K562 (cell line): ENCODE data around the gene PRTN3. TPM values are rescaled to one million over a fixed set of nuclear protein-coding genes. Genes with fewer than 3 reads are reported as not detected.

Experiments
- ARHGAP35 ChIP-seq: fragments of 450-650 bp; IDR thresholded peaks from 2 replicates; pipeline ENCODE4 v1.6.1; 2018; ENCODE audit not compliant: partially characterized antibody
- BRCA1 ChIP-seq, 2 experiments: fragments of 450-650 bp in 1 of 2; sonication (generic) in 1 of 2; formaldehyde crosslinking in 1 of 2; IDR thresholded peaks; 2 replicates each; pipeline versions ENCODE4 v1.5.0 to v1.6.1; 2017 to 2020; ENCODE audit warnings: mild to moderate bottlenecking in 1 of 2, missing genetic modification reagents in 1 of 2
- FOXJ3 ChIP-seq: sonication (generic); formaldehyde crosslinking; IDR thresholded peaks from 2 replicates; pipeline ENCODE4 v1.4.0; 2020; ENCODE audit warnings: mild to moderate bottlenecking, missing genetic modification reagents
- FOXK2 ChIP-seq, 2 experiments: fragments of 450-650 bp; IDR thresholded peaks in 1 of 2; conservative IDR thresholded peaks in 1 of 2; 2 replicates each; pipeline ENCODE4 v1.6.1; 2016; ENCODE audit warnings: low read depth in 2 of 2, mild to moderate bottlenecking in 1 of 2
- HBP1 ChIP-seq: fragments of 450-650 bp; formaldehyde crosslinking; IDR thresholded peaks from 2 replicates; pipeline ENCODE4 v1.4.0; 2022; ENCODE audit warnings: missing genetic modification characterization
- HNRNPH1 ChIP-seq: fragments of 200-400 bp; formaldehyde crosslinking; optimal IDR thresholded peaks from 2 replicates; pipeline ENCODE3; 2017; ENCODE audit warnings: low read depth, mild to moderate bottlenecking, low read length, moderate library complexity
- HNRNPL ChIP-seq: fragments of 200-400 bp; formaldehyde crosslinking; IDR thresholded peaks from 2 replicates; pipeline ENCODE4 v1.6.1; 2017; ENCODE audit warnings: low read depth, mild to moderate bottlenecking, low read length
- HNRNPLL ChIP-seq: fragments of 200-400 bp; formaldehyde crosslinking; IDR thresholded peaks from 2 replicates; pipeline ENCODE4 v1.6.1; 2017; ENCODE audit warnings: low read length, low read depth, mild to moderate bottlenecking; ENCODE audit not compliant: poor library complexity, severe bottlenecking
- NFE2 ChIP-seq: IDR thresholded peaks from 2 replicates; pipeline ENCODE4 v1.6.1; 2014; ENCODE audit warnings: antibody characterized with exemption, low read depth
- NR2C2 ChIP-seq, 2 experiments: fragments of 200-800 bp in 1 of 2; sonication (Bioruptor generic) in 1 of 2; sonication (generic) in 1 of 2; formaldehyde crosslinking in 1 of 2; IDR thresholded peaks; 2 replicates each; pipeline versions ENCODE4 v1.6.1 to v1.8.0; 2016 to 2022; ENCODE audit warnings: mild to moderate bottlenecking in 1 of 2, missing compliant biosample characterization in 1 of 2, missing genetic modification characterization in 1 of 2, missing genetic modification reagents in 1 of 2
- NR2F6 ChIP-seq: fragments of 450-650 bp; formaldehyde crosslinking; IDR thresholded peaks from 2 replicates; pipeline ENCODE4 v1.4.0; 2020; ENCODE audit warnings: mild to moderate bottlenecking
- POLR2G ChIP-seq: fragments of 200-400 bp; formaldehyde crosslinking; IDR thresholded peaks from 2 replicates; pipeline ENCODE4 v1.6.1; 2017; ENCODE audit warnings: low read depth, mild to moderate bottlenecking, antibody characterized with exemption, low read length, moderate library complexity
- PTBP1 ChIP-seq: fragments of 200-400 bp; formaldehyde crosslinking; IDR thresholded peaks from 2 replicates; pipeline ENCODE4 v1.6.1; 2017; ENCODE audit warnings: low read depth, low read length
- RBM25 ChIP-seq: fragments of 200-400 bp; formaldehyde crosslinking; IDR thresholded peaks from 2 replicates; pipeline ENCODE4 v1.6.1; 2018; ENCODE audit warnings: low read length, low read depth, moderate library complexity; ENCODE audit not compliant: severe bottlenecking
- RBM39 ChIP-seq: fragments of 200-400 bp; formaldehyde crosslinking; optimal IDR thresholded peaks from 2 replicates; pipeline ENCODE3; 2018; ENCODE audit warnings: low read depth, low read length
- SRSF1 ChIP-seq: fragments of 200-400 bp; formaldehyde crosslinking; IDR thresholded peaks from 2 replicates; pipeline ENCODE4 v1.6.1; 2017; ENCODE audit warnings: mild to moderate bottlenecking, low read depth, low read length, moderate library complexity
- SRSF7 ChIP-seq: fragments of 200-400 bp; formaldehyde crosslinking; optimal IDR thresholded peaks from 2 replicates; pipeline ENCODE3; 2017; ENCODE audit warnings: mild to moderate bottlenecking, low read depth, low read length
- TBP ChIP-seq: optimal IDR thresholded peaks from 2 replicates; pipeline ENCODE3; 2011; ENCODE audit warnings: low read depth, low read length, improper control_type of control experiment
- TRIM25 ChIP-seq: fragments of 450-650 bp; IDR thresholded peaks from 2 replicates; pipeline ENCODE4 v1.7.0; 2016; ENCODE audit warnings: borderline replicate concordance
- ZBTB34 ChIP-seq: fragments of 250-450 bp; sonication (Bioruptor Pico); IDR thresholded peaks from 2 replicates; pipeline ENCODE4 v1.8.0; 2021; ENCODE audit warnings: mild to moderate bottlenecking, moderate library complexity
- ZBTB7A ChIP-seq: IDR thresholded peaks from 2 replicates; pipeline ENCODE4 v1.6.1; 2011; ENCODE audit warnings: low read depth, mild to moderate bottlenecking, low read length, moderate library complexity, borderline replicate concordance; ENCODE audit not compliant: control insufficient read depth
- ZEB2 ChIP-seq: fragments of 450-650 bp; IDR thresholded peaks from 2 replicates; pipeline ENCODE4 v1.6.1; 2016
- ZNF408 ChIP-seq: fragments of 250-450 bp; sonication (Bioruptor Pico); IDR thresholded peaks from 2 replicates; pipeline ENCODE4 v1.4.0; 2020; ENCODE audit warnings: low read depth, mild to moderate bottlenecking, moderate library complexity
- ZNF830 ChIP-seq: fragments of 250-450 bp; sonication (Bioruptor Pico); IDR thresholded peaks from 2 replicates; pipeline ENCODE4 v1.5.0; 2021; ENCODE audit warnings: mild to moderate bottlenecking
- polyA plus RNA-seq, 8 experiments: library from polyadenylated mRNA; depleted of rRNA in 4 of 8; stranded (reverse) in 5 of 8; unstranded in 3 of 8; fragments of >200 nt; fragmentation: Nextera tagmentation in 2 of 8; fragmentation: Illumina TruSeq in 1 of 8; extraction: Ambion mirVana in 2 of 8; extraction: Trizol in 1 of 8; gene quantifications; 2 replicates each; pipeline versions ENCODE4 v1.2.1 to v1.2.3, GENCODE V29; 2011 to 2014; ENCODE audit warnings: inconsistent platforms in 1 of 8, missing spikeins in 1 of 8
- total RNA-seq, 7 experiments: library from RNA; depleted of rRNA in 6 of 7; stranded (reverse); fragments of >200 nt in 6 of 7; fragmentation: Illumina TruSeq in 2 of 7; extraction: Trizol in 2 of 7; gene quantifications; 2 replicates each; pipeline versions ENCODE4 v1.2.1 to v1.2.3, GENCODE V29; 2011 to 2021; ENCODE audit warnings: low replicate concordance in 1 of 7

Gene PRTN3
- total and polyA plus RNA-seq, 9 of the 15 experiments (the other 6 are each of a cell fraction or from before 2014, with no cell fraction given), result 0.14 to 0.86 (median 0.43) TPM; not detected in 3

- peak; percentile 80 for TF ChIP-seq POLR2G
- no peak for TF ChIP-seq FOXJ3 (CRISPR knock-in tag)
- TF ChIP-seq ZNF408 (CRISPR knock-in tag), result no peak
- no peak for TF ChIP-seq BRCA1 (IDR thresholded peaks at IDR 0.05)
- TF ChIP-seq BRCA1 (CRISPR knock-in tag; IDR thresholded peaks at IDR 0.05), result no peak
- no peak for TF ChIP-seq ZBTB34 (CRISPR knock-in tag)
- TF ChIP-seq HNRNPL, result peak; percentile 90
- TF ChIP-seq HNRNPH1, result no peak
- no peak for TF ChIP-seq NR2C2 (CRISPR knock-in tag; IDR thresholded peaks at IDR 0.05)
- TF ChIP-seq NR2C2 (tag; IDR thresholded peaks at IDR 0.05), result no peak
- no peak for TF ChIP-seq PTBP1
- TF ChIP-seq SRSF7, result no peak
- TF ChIP-seq ARHGAP35, result no peak
- TF ChIP-seq TRIM25, result no peak
- TF ChIP-seq HBP1, result no peak
- no peak for TF ChIP-seq RBM39
- peak; percentile 79 for TF ChIP-seq ZEB2
- no peak for TF ChIP-seq SRSF1
- TF ChIP-seq NR2F6 (CRISPR knock-in tag), result no peak
- no peak for TF ChIP-seq ZNF830 (CRISPR knock-in tag)
- TF ChIP-seq TBP, result peak; percentile 64
- TF ChIP-seq NFE2, result no peak
- TF ChIP-seq HNRNPLL, result no peak
- no peak for TF ChIP-seq RBM25
- TF ChIP-seq ZBTB7A, result no peak; the same call in 1 of the 2 replicates
- peak; percentile 16 to 29; a peak in 1 of 4 replicates for TF ChIP-seq FOXK2 (conservative IDR thresholded peaks at IDR 0.05 in 1 of 2, IDR thresholded peaks at IDR 0.05 in 1 of 2; ENCODE audit: low read depth in 2 of 2)
Observed at GRCh38 chr19:861756-862580, 21.2 kb downstream of the PRTN3 start (continued).
